ENCODE results near the gene DHRS11.

DNA sequence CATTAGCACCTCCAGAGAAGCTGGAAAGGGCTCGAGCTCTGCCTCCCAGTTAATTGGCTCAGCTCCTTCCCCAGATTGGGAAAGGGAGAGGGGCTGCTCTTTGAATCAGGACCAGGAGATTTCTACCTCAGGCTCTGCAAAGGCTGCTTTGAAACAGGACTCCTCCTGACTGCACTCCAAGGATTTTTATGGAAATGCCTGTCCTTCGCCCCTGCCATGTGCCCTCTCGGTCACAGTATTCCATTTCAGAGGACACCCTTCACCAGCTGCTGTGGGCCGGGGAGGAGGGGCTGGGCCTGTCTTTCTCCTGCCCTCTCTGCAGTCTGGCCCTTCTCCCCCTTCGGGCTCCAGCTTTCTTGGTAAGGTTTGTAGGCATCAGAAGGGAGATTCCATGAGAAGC lies 23.3 kb downstream of the DHRS11 start:
- TF ChIP-seq, protein P1, sequence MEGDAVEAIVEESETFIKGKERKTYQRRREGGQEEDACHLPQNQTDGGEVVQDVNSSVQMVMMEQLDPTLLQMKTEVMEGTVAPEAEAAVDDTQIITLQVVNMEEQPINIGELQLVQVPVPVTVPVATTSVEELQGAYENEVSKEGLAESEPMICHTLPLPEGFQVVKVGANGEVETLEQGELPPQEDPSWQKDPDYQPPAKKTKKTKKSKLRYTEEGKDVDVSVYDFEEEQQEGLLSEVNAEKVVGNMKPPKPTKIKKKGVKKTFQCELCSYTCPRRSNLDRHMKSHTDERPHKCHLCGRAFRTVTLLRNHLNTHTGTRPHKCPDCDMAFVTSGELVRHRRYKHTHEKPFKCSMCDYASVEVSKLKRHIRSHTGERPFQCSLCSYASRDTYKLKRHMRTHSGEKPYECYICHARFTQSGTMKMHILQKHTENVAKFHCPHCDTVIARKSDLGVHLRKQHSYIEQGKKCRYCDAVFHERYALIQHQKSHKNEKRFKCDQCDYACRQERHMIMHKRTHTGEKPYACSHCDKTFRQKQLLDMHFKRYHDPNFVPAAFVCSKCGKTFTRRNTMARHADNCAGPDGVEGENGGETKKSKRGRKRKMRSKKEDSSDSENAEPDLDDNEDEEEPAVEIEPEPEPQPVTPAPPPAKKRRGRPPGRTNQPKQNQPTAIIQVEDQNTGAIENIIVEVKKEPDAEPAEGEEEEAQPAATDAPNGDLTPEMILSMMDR (IDR thresholded peaks at IDR 0.05), result no peak
- TF ChIP-seq TCF7L2 (IDR thresholded peaks at IDR 0.05; ENCODE audit: low read depth, low read length), result no peak

Measured in Panc1 (cell line).